IMR-90 (cell line): ENCODE data around the gene TRIM63. TPM values are rescaled to one million over a fixed set of nuclear protein-coding genes. Genes with fewer than 3 reads are reported as not detected.

Experiments
- ATAC-seq: fragments of 200-7000 bp; cut with Tn5 transposase; 2 replicates; pipeline ENCODE4 v1.9.1; 2020; ENCODE audit warnings: low read depth, mild to moderate bottlenecking, moderate library complexity
- BruUV-seq: library from RNA; stranded (reverse); fragments of 400-500 nt; replicated peaks from 2 replicates; lab custom pipeline; 2021; lab: Mats Ljungman, UMichigan
- CTCF ChIA-PET: fragments of 300-600 bp; formaldehyde crosslinking; extraction: SDS; loops from one replicate; lab custom pipeline; 2021; ENCODE audit warnings: antibody characterized with exemption; lab: Yijun Ruan, JAX
- POLR2A ChIA-PET: fragments of 300-600 bp; sonication (Branson Sonifier 250); formaldehyde crosslinking; loops from one replicate; lab custom pipeline; 2022; ENCODE audit warnings: antibody characterized with exemption; ENCODE audit not compliant: unreplicated experiment; lab: Charles Lee
- DNase-seq: peaks from one replicate; pipeline ENCODE4 v3.0.0; 2013
- H2AFZ ChIP-seq: replicated peaks from 2 replicates; pipeline ENCODE3; 2013; ENCODE audit warnings: low read length, mild to moderate bottlenecking; ENCODE audit not compliant: poor library complexity
- H2AK5ac ChIP-seq: 2 replicates; pipeline ENCODE4 v1.6.1; 2013; ENCODE audit warnings: low read depth, low read length, inconsistent platforms
- H2AK9ac ChIP-seq: replicated peaks from 2 replicates; pipeline ENCODE3; 2013; ENCODE audit warnings: mild to moderate bottlenecking, low read depth, low read length, moderate library complexity; ENCODE audit not compliant: poor library complexity
- H2BK120ac ChIP-seq: 2 replicates; pipeline ENCODE4 v1.6.1; 2013; ENCODE audit warnings: low read depth, low read length, inconsistent platforms
- H2BK15ac ChIP-seq: 3 replicates; pipeline ENCODE4 v1.6.1; 2013; ENCODE audit warnings: low read depth, low read length, inconsistent platforms
- H2BK20ac ChIP-seq: 2 replicates; pipeline ENCODE4 v1.6.1; 2013; ENCODE audit warnings: low read depth, mild to moderate bottlenecking, inconsistent platforms, low read length, moderate library complexity
- H2BK5ac ChIP-seq: 2 replicates; pipeline ENCODE4 v1.6.1; 2013; ENCODE audit warnings: mild to moderate bottlenecking, low read depth, low read length, inconsistent platforms; ENCODE audit not compliant: poor library complexity, severe bottlenecking
- H3K14ac ChIP-seq: replicated peaks from 2 replicates; pipeline ENCODE4 v1.6.1; 2013; ENCODE audit warnings: low read depth, low read length, inconsistent platforms
- H3K18ac ChIP-seq: 2 replicates; pipeline ENCODE4 v1.6.1; 2013; ENCODE audit warnings: low read depth, low read length, control low read depth
- H3K23ac ChIP-seq: 2 replicates; pipeline ENCODE4 v1.6.1; 2013; ENCODE audit warnings: low read depth, low read length, inconsistent platforms
- H3K27ac ChIP-seq: 2 replicates; pipeline ENCODE4 v1.5.1; 2013; ENCODE audit warnings: mild to moderate bottlenecking, control low read depth, low read length; ENCODE audit not compliant: insufficient read depth
- H3K27me3 ChIP-seq: 2 replicates; pipeline ENCODE4 v1.6.1; 2013; ENCODE audit warnings: low read length; ENCODE audit not compliant: control insufficient read depth, insufficient read depth
- H3K36me3 ChIP-seq: 2 replicates; pipeline ENCODE4 v1.6.1; 2013; ENCODE audit warnings: low read length, mixed read lengths; ENCODE audit not compliant: control insufficient read depth, insufficient read depth
- H3K4ac ChIP-seq: 2 replicates; pipeline ENCODE4 v1.6.1; 2013; ENCODE audit warnings: low read depth, low read length, inconsistent platforms
- H3K4me1 ChIP-seq: 2 replicates; pipeline ENCODE4 v1.6.1; 2013; ENCODE audit warnings: low read length, mixed read lengths; ENCODE audit not compliant: control insufficient read depth, insufficient read depth
- H3K4me2 ChIP-seq: 2 replicates; pipeline ENCODE4 v1.6.1; 2013; ENCODE audit warnings: low read depth, mild to moderate bottlenecking, control low read depth, low read length, moderate library complexity
- H3K4me3 ChIP-seq: 2 replicates; pipeline ENCODE4 v1.5.1; 2013; ENCODE audit warnings: low read depth, mild to moderate bottlenecking, control low read depth, low read length, moderate library complexity; ENCODE audit not compliant: insufficient read depth
- H3K56ac ChIP-seq: 2 replicates; pipeline ENCODE4 v1.6.1; 2013; ENCODE audit warnings: low read length, inconsistent platforms; ENCODE audit not compliant: insufficient read depth; ENCODE audit errors: extremely low read depth
- H3K79me1 ChIP-seq, 2 experiments: 2 replicates each; pipeline ENCODE4 v1.6.1; 2013; ENCODE audit warnings: low read length in 2 of 2, inconsistent platforms in 1 of 2, low read depth in 1 of 2
- H3K9ac ChIP-seq: 2 replicates; pipeline ENCODE4 v1.6.1; 2013; ENCODE audit warnings: low read depth, low read length, control low read depth
- H3K9me1 ChIP-seq: 2 replicates; pipeline ENCODE4 v1.6.1; 2013; ENCODE audit warnings: low read length, inconsistent platforms; ENCODE audit not compliant: insufficient read depth
- H3K9me3 ChIP-seq: 2 replicates; pipeline ENCODE4 v1.6.1; 2013; ENCODE audit warnings: low read length; ENCODE audit not compliant: control insufficient read depth, insufficient read depth
- H4K20me1 ChIP-seq: 2 replicates; pipeline ENCODE4 v1.6.1; 2013; ENCODE audit warnings: low read length, inconsistent platforms; ENCODE audit not compliant: insufficient read depth
- H4K5ac ChIP-seq: 2 replicates; pipeline ENCODE4 v1.6.1; 2013; ENCODE audit warnings: mild to moderate bottlenecking, low read depth, low read length, control low read depth
- H4K8ac ChIP-seq, 2 experiments: 2 replicates each; pipeline ENCODE4 v1.6.1; 2013; ENCODE audit warnings: low read depth in 2 of 2, low read length in 2 of 2, control low read depth in 1 of 2, inconsistent platforms in 1 of 2
- H4K91ac ChIP-seq: 2 replicates; pipeline ENCODE4 v1.6.1; 2013; ENCODE audit warnings: low read depth, low read length, inconsistent platforms; ENCODE audit not compliant: insufficient read depth
- BHLHE40 ChIP-seq: fragments of 150-350 bp; IDR thresholded peaks from 2 replicates; pipeline ENCODE4 v1.6.1; 2016; ENCODE audit warnings: mild to moderate bottlenecking, low read depth, low read length
- CEBPB ChIP-seq: IDR thresholded peaks from 2 replicates; pipeline ENCODE4 v1.6.1; 2012; ENCODE audit warnings: low read depth, low read length, improper control_type of control experiment
- CTCF ChIP-seq: conservative IDR thresholded peaks from 2 replicates; pipeline ENCODE4 v1.5.1; 2012; ENCODE audit warnings: mild to moderate bottlenecking, low read depth, low read length, improper control_type of control experiment
- FOS ChIP-seq: fragments of 150-350 bp; IDR thresholded peaks from 2 replicates; pipeline ENCODE4 v1.6.1; 2016; ENCODE audit warnings: low read depth, low read length
- MAZ ChIP-seq: IDR thresholded peaks from 2 replicates; pipeline ENCODE4 v1.6.1; 2012; ENCODE audit warnings: low read depth, mild to moderate bottlenecking, low read length, improper control_type of control experiment, moderate library complexity, borderline replicate concordance
- NFE2L2 ChIP-seq: fragments of 150-350 bp; IDR thresholded peaks from 2 replicates; pipeline ENCODE4 v1.6.1; 2016; ENCODE audit warnings: low read depth, mild to moderate bottlenecking, low read length
- POLR2A ChIP-seq: IDR thresholded peaks from 2 replicates; pipeline ENCODE4 v1.6.1; 2012; ENCODE audit warnings: mild to moderate bottlenecking, low read depth, low read length
- RCOR1 ChIP-seq: IDR thresholded peaks from 2 replicates; pipeline ENCODE4 v1.6.1; 2012; ENCODE audit warnings: mild to moderate bottlenecking, low read length, improper control_type of control experiment; ENCODE audit not compliant: insufficient replicate concordance
- RFX5 ChIP-seq: IDR thresholded peaks from 2 replicates; pipeline ENCODE4 v1.8.0; 2012; ENCODE audit warnings: low read depth, mild to moderate bottlenecking, low read length, moderate library complexity
- SMC3 ChIP-seq: fragments of 150-350 bp; IDR thresholded peaks from 2 replicates; pipeline ENCODE4 v1.6.1; 2016; ENCODE audit warnings: low read depth, mild to moderate bottlenecking, antibody characterized with exemption, low read length, moderate library complexity
- USF2 ChIP-seq: fragments of 150-350 bp; IDR thresholded peaks from 2 replicates; pipeline ENCODE4 v1.6.1; 2017; ENCODE audit warnings: mild to moderate bottlenecking, antibody characterized with exemption, low read length, low read depth
- WGBS, 2 experiments: methylation state at CpG; one replicate each; pipeline versions ENCODE4 v1.1.5 to v1.1.7; 2013; ENCODE audit warnings: missing lambda C conversion rate in 2 of 2; ENCODE audit not compliant: insufficient read length in 1 of 2; ENCODE audit errors: extremely low coverage in 2 of 2; 5-methylcytosine and 5-hydroxymethylcytosine counted together
- dilution Hi-C: fragments of 300-500 bp; cut with HindIII; formaldehyde crosslinking; loops from one replicate; pipeline ENCODE4 v1.14.3; 2018; ENCODE audit warnings: low sequenced_read_pairs; ENCODE audit not compliant: unreplicated experiment
- in situ Hi-C: fragments of 300-500 bp; cut with MboI; formaldehyde crosslinking; loops from 3 replicates; pipeline ENCODE4 v1.14.3; 2019; ENCODE audit warnings: low sequenced_read_pairs, inconsistent platforms, mixed read lengths
- intact Hi-C: fragments of 100-400 bp; cut with micrococcal nuclease; formaldehyde crosslinking; loops from 2 replicates; pipeline ENCODE4 v1.10.0; 2022
- polyA plus RNA-seq, 3 experiments: library from polyadenylated mRNA; depleted of rRNA; stranded (reverse); fragments of >200 nt; gene quantifications; 2 replicates each; pipeline ENCODE4 v1.2.3, GENCODE V29; 2012; ENCODE audit warnings: low replicate concordance in 1 of 3
- total RNA-seq: library from RNA; depleted of rRNA; stranded (reverse); fragments of >200 nt; gene quantifications from 2 replicates; pipeline ENCODE4 v1.2.3, GENCODE V29; 2012
- TF ChIP-seq, protein P1 (sequence below): fragments of 150-350 bp; IDR thresholded peaks from 2 replicates; pipeline ENCODE4 v1.6.1; 2016; ENCODE audit warnings: low read depth, mild to moderate bottlenecking, low read length, moderate library complexity, borderline replicate concordance

Gene TRIM63
- total and polyA plus RNA-seq, 2 of the 4 experiments (the other 2 are of a cell fraction): not detected

DNA sequence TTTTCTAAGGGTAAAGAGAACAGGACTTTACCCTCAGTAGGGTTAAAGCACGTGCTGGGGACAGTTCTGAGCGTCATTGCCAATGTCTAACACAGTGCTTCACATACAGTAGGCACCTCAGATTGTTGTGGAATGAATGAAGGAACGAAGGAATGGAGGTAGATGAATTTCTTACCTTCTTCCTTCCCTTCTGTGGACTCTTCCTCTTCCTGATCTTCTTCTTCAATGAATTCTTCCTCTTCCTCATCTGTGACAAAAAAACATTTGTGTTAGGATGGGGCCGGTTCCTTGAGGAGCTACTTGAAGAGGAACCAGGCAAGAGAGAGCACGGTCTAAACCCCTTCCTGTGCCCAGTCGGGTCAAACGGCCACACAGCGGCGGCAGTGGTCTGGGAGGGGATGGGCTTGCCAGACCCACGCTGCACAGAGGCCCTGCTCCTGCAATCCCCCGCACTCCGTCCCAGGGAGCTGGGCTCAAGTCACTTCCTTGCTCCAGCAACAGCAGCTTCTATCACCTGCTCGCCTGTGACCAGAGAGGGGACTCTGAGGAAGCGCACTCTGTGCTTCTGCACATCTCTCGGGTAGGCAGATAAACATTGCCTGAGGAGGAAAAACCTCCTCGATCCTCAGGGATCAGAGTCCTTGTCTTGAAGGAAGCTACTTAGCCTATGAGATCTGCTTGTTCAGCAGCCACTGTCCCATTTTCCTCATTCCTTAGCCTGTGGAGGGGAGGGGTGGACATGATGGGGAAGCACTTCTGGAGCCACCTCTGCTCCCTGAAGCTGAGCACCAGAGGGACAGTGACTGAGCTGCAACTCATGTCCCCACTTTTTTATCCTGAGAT is 13.5 kb downstream of the TRIM63 start:
- Histone ChIP-seq H4K91ac (no peak overlapping the region), H2AFZ (peak overlapping the region; percentile 49), H3K18ac (no peak overlapping the region), H3K27me3 (peaks cover 74% of the 10 kb centered on the region), H3K9me3 (no peaks in the 10 kb centered on the region; the same call in 1 of the 2 replicates), H4K5ac (no peak overlapping the region), H2AK5ac (no peak overlapping the region), H3K4me3 (no peak overlapping the region), H3K56ac (no peak overlapping the region), H4K20me1 (no peaks in the 10 kb centered on the region), H3K9ac (no peak overlapping the region), H3K4ac (no peak overlapping the region), H4K8ac (no peak overlapping the region), H2BK5ac (no peak overlapping the region), H3K27ac (no peak overlapping the region), H2BK20ac (no peak overlapping the region), H3K79me1 (no peaks in the 10 kb centered on the region), H3K14ac (no peak overlapping the region), H2BK15ac (no peak overlapping the region), H3K23ac (no peak overlapping the region), H2AK9ac (no peak overlapping the region), H3K4me1 (no peaks in the 10 kb centered on the region), H3K36me3 (no peaks in the 10 kb centered on the region), H3K4me2 (no peak overlapping the region), H2BK120ac (no peak overlapping the region), H3K9me1 (0 out of 2 replicates have a peak, but pooled peaks cover 3% of the 10 kb centered on the region)
- no peak for DNase-seq
- in situ Hi-C loops (no loop called here), intact Hi-C loops (no loop called here), dilution Hi-C loops (no loop called here)
- WGBS, 2 experiments: 8% methylated on average over 7 of the region's 16 CpGs; no CpG with 5 or more reads in 1 of the 2 experiments
- TF ChIP-seq FOS (no peak), BHLHE40 (no peak), CEBPB (no peak), USF2 (no peak), RFX5 (no peak), RCOR1 (no peak), CTCF (no peak), MAZ (no peak), NFE2L2 (no peak), POLR2A (no peak), SMC3 (no peak)
- TF ChIP-seq, protein P1, sequence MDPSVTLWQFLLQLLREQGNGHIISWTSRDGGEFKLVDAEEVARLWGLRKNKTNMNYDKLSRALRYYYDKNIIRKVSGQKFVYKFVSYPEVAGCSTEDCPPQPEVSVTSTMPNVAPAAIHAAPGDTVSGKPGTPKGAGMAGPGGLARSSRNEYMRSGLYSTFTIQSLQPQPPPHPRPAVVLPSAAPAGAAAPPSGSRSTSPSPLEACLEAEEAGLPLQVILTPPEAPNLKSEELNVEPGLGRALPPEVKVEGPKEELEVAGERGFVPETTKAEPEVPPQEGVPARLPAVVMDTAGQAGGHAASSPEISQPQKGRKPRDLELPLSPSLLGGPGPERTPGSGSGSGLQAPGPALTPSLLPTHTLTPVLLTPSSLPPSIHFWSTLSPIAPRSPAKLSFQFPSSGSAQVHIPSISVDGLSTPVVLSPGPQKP: no peak
- CTCF ChIA-PET: no interaction called here
- no TSS peak for BruUV-seq
- ATAC-seq: no peak
- POLR2A ChIA-PET: no interaction called here
